Tibial nerve (tissue), 4 donors: ENCODE results near the gene RPL36. TPM values are rescaled to one million over a fixed set of nuclear protein-coding genes. Genes with fewer than 3 reads are reported as not detected.
"Not testable (repeated sequence)": the region's sequence is repeated elsewhere in the genome, so short reads cannot be mapped to it uniquely, and the experiment has no call there.

Experiments used
- DNase-seq, 2 donors: peaks; one replicate each; pipeline ENCODE4 v3.0.0-alpha.2; 2019; ENCODE audit warnings: low spot score in 2 of 2
- H3K27ac ChIP-seq, 4 donors: fragments of 200-600 bp; sonication (generic) in 3 of 4; one replicate each; pipeline ENCODE4 v1.5.1; 2017 to 2019; ENCODE audit warnings: mild to moderate bottlenecking in 1 of 4
- H3K27me3 ChIP-seq, 2 donors: fragments of 200-600 bp; sonication (generic) in 1 of 2; one replicate each; pipeline versions ENCODE4 v1.5.1 to v1.6.0; 2017 to 2019
- H3K36me3 ChIP-seq, 3 donors: fragments of 200-600 bp; sonication (generic); one replicate each; pipeline ENCODE4 v1.5.1; 2018 to 2019
- H3K4me1 ChIP-seq, 4 donors: fragments of 200-600 bp; sonication (generic) in 3 of 4; one replicate each; pipeline ENCODE4 v1.5.1; 2017 to 2019
- H3K4me3 ChIP-seq, 4 donors: fragments of 200-600 bp; sonication (generic) in 3 of 4; one replicate each; pipeline ENCODE4 v1.5.1; 2017 to 2019; ENCODE audit warnings: mild to moderate bottlenecking in 1 of 4, moderate library complexity in 1 of 4
- H3K9me3 ChIP-seq, 4 donors: fragments of 200-600 bp; sonication (generic) in 3 of 4; one replicate each; pipeline ENCODE4 v1.5.1; 2017 to 2019
- CTCF ChIP-seq, 5 experiments: fragments of 200-600 bp in 3 of 5; fragments of 450-650 bp in 2 of 5; sonication (generic) in 3 of 5; IDR thresholded peaks; one replicate each; pipeline ENCODE4 v1.5.1; 2016 to 2019; ENCODE audit warnings: antibody characterized with exemption in 5 of 5, mild to moderate bottlenecking in 3 of 5, moderate library complexity in 2 of 5
- EP300 ChIP-seq, 2 donors: sonication (generic); formaldehyde crosslinking; IDR thresholded peaks; one replicate each; pipeline ENCODE4 v1.6.1; 2017; ENCODE audit warnings: antibody characterized with exemption in 2 of 2, mild to moderate bottlenecking in 1 of 2
- POLR2A ChIP-seq, 2 donors: fragments of 450-650 bp; IDR thresholded peaks; one replicate each; pipeline ENCODE4 v1.6.1; 2017; ENCODE audit warnings: antibody characterized with exemption in 2 of 2, mild to moderate bottlenecking in 2 of 2, moderate library complexity in 2 of 2
- WGBS, 2 donors: methylation state at CpG; one replicate each; pipeline ENCODE4 v1.1.5; 2018; 5-methylcytosine and 5-hydroxymethylcytosine counted together
- total RNA-seq, 4 donors: library from RNA; depleted of rRNA; stranded (reverse); fragments of >200 nt; gene quantifications; one replicate each; pipeline ENCODE4 v1.1.0, GENCODE V29; 2016

RPL36 gene
- total RNA-seq, 4 donors from 2014 or later: 552 to 780 (median 644) TPM

GRCh38 chr19:5697022-5697889 lies 7.2 kb downstream of the RPL36 start:
- 76% methylated on average over 23 to 24 of the region's 25 CpGs for WGBS, 2 donors

GRCh38 chr19:5697890-5698634 lies 8.0 kb downstream of the RPL36 start:
- H3K4me1 ChIP-seq: peaks cover 0 to 6% (median 0%) of the 10 kb centered on the region in 4 donors
- no peak overlapping the region for H3K4me3 ChIP-seq
- TF ChIP-seq EP300 (IDR thresholded peaks at IDR 0.05) (no peak), POLR2A (IDR thresholded peaks at IDR 0.05) (no peak), CTCF (IDR thresholded peaks at IDR 0.05) (no peak)
- 68 to 79% methylated on average over 22 to 29 of the region's 30 CpGs for WGBS, 2 donors
- H3K27me3 ChIP-seq: no peaks in the 10 kb centered on the region
- H3K36me3 ChIP-seq: peaks cover 3 to 94% (median 45%) of the 10 kb centered on the region in 3 donors
- no peak for DNase-seq
- H3K27ac ChIP-seq: no peak overlapping the region
- H3K9me3 ChIP-seq: no peaks in the 10 kb centered on the region

More at GRCh38 chr19:5697022-5697889, 7.2 kb downstream of the RPL36 start:
- no peak for DNase-seq
- Histone ChIP-seq H3K27me3 (no peaks in the 10 kb centered on the region), H3K36me3 (peaks cover 3 to 100% (median 45%) of the 10 kb centered on the region in 3 donors), H3K9me3 (no peaks in the 10 kb centered on the region), H3K27ac (no peak overlapping the region), H3K4me3 (no peak overlapping the region), H3K4me1 (peaks cover 0 to 13% (median 1%) of the 10 kb centered on the region in 4 donors)
- TF ChIP-seq POLR2A (IDR thresholded peaks at IDR 0.05) (no peak), CTCF (IDR thresholded peaks at IDR 0.05) (no peak), EP300 (IDR thresholded peaks at IDR 0.05) (no peak)

- H3K36me3 ChIP-seq: peaks cover 2 to 94% (median 44%) of the 10 kb centered on the region in 3 donors
- 88 to 91% methylated on average over 32 to 38 of the region's 38 CpGs for WGBS, 2 donors
- TF ChIP-seq CTCF (IDR thresholded peaks at IDR 0.05) (no peak), EP300 (IDR thresholded peaks at IDR 0.05) (no peak), POLR2A (IDR thresholded peaks at IDR 0.05) (no peak)
- no peak for DNase-seq
- no peak overlapping the region for H3K4me3 ChIP-seq
- no peaks in the 10 kb centered on the region for H3K27me3 ChIP-seq
- H3K27ac ChIP-seq: no peak overlapping the region
- no peaks in the 10 kb centered on the region for H3K9me3 ChIP-seq
- H3K4me1 ChIP-seq: no peaks in the 10 kb centered on the region
These were observed 8.7 kb downstream of the RPL36 start for GRCh38 chr19:5698635-5699422.

GRCh38 chr19:5700455-5701092 lies 10.5 kb downstream of the RPL36 start:
- Histone ChIP-seq H3K27ac (no peak overlapping the region), H3K9me3 (no peaks in the 10 kb centered on the region), H3K27me3 (no peaks in the 10 kb centered on the region), H3K36me3 (peaks cover 0 to 94% (median 30%) of the 10 kb centered on the region in 3 donors), H3K4me1 (no peaks in the 10 kb centered on the region), H3K4me3 (no peak overlapping the region)
- WGBS, 2 donors: 95 to 97% methylated on average over 21 to 22 of the region's 22 CpGs
- no peak for TF ChIP-seq EP300 (IDR thresholded peaks at IDR 0.05)
- TF ChIP-seq POLR2A (IDR thresholded peaks at IDR 0.05): no peak
- no peak for TF ChIP-seq CTCF (IDR thresholded peaks at IDR 0.05)
- DNase-seq: no peak

- not testable (repeated sequence) for H3K9me3 ChIP-seq, H3K4me1 ChIP-seq, DNase-seq, H3K27me3 ChIP-seq, H3K27ac ChIP-seq, H3K4me3 ChIP-seq
- no CpG with 5 or more reads among the region's 28 CpGs for WGBS, 2 donors
- H3K36me3 ChIP-seq: peaks cover 0 to 94% (median 28%) of the 10 kb centered on the region in 3 donors
These were observed 11.9 kb downstream of the RPL36 start for GRCh38 chr19:5702053-5702410.
